GM13976 (cell line): ENCODE results near the gene ANKRD11.

Experiments
- DNase-seq: peaks from one replicate; pipeline ENCODE4 v3.0.0; 2012; ENCODE audit warnings: low spot score
- in situ Hi-C: fragments of 300-500 bp; cut with MboI; formaldehyde crosslinking; loops from one replicate; pipeline ENCODE4 v1.12.0; 2022; ENCODE audit warnings: low sequenced_read_pairs, mixed read lengths, inconsistent platforms; ENCODE audit not compliant: unreplicated experiment
- TF ChIP-seq, protein P1 (sequence below): IDR thresholded peaks from 2 replicates; pipeline ENCODE4 v1.5.1; 2012; ENCODE audit warnings: borderline replicate concordance, mild to moderate bottlenecking; ENCODE audit not compliant: insufficient read depth; ENCODE audit errors: extremely low read depth, missing control alignments, control extremely low read depth

ANKRD11 gene

GRCh38 chr16:89349947-89350633 lies 140.3 kb downstream of the ANKRD11 start:
- TF ChIP-seq, protein P1, sequence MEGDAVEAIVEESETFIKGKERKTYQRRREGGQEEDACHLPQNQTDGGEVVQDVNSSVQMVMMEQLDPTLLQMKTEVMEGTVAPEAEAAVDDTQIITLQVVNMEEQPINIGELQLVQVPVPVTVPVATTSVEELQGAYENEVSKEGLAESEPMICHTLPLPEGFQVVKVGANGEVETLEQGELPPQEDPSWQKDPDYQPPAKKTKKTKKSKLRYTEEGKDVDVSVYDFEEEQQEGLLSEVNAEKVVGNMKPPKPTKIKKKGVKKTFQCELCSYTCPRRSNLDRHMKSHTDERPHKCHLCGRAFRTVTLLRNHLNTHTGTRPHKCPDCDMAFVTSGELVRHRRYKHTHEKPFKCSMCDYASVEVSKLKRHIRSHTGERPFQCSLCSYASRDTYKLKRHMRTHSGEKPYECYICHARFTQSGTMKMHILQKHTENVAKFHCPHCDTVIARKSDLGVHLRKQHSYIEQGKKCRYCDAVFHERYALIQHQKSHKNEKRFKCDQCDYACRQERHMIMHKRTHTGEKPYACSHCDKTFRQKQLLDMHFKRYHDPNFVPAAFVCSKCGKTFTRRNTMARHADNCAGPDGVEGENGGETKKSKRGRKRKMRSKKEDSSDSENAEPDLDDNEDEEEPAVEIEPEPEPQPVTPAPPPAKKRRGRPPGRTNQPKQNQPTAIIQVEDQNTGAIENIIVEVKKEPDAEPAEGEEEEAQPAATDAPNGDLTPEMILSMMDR = no peak
- in situ Hi-C loops = no loop called here
- DNase-seq = no peak

DNA sequence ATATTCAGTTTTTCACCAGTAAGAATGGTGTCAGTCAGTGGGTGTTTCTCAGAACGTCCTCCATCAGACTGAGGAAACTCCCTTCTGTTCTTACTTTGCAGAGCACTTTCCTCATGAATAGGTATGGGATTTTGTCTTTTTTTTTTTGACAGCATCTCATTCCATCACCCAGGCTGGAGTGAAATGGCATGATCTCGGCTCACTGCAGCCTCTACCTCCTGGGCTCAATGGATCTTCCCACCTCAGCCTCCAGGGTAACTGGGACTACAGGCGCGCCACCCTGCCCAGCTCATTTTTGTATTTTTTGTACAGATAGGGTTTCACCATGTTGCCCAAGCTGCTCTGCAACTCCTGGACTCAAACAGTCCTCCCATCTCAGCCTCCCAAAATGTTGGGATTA lies 142.6 kb downstream of the ANKRD11 start:
- in situ Hi-C loops = no loop called here
- no peak for DNase-seq
- TF ChIP-seq, protein P1 = no peak

DNA sequence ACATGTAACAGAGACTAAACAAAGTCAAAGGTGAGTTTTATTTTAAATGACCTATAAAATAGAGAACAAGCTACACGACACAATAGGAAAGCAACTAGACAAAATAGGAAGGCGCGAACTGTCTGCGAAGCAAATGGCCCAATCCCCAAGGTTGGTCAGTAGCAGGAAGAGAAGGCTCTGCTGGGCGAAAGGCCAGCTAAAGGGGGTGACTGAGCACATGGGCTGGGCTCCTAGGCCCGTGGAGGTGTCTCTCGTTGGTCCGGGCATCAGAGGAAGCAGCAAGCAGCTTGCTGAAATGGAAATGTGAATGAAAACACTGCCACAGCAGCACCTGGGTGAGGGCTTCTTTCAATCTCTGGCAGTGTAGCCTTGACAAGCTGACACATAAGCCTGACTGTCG lies 143.5 kb downstream of the ANKRD11 start:
- TF ChIP-seq, protein P1 = no peak
- DNase-seq = no peak
- in situ Hi-C loops = no loop called here

DNA sequence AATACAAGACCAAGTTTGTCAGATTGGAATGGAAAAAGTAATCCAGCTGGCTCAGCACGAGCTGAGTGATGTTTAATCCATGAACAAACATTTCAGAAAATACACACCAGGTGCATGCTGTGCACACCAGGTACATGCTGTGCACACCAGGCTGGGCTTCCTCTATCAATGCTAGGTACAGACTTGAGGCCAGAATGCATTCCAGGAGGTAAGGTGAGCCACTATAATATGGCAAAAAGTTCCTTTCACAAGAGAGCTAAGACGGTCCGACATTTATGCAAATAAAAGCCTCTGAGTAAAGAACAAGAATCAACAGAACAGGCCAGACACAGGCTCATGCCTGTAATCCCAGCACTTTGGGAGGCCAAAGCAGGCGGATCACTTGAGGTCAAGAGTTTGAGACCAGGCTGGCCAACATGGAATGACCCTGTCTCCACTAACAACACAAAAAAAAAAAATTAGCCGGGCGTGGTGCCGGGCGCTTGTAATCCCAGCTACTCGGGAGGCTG lies 144.7 kb downstream of the ANKRD11 start:
- DNase-seq = no peak
- TF ChIP-seq, protein P1 = no peak

GRCh38 chr16:89344846-89345611 lies 145.3 kb downstream of the ANKRD11 start:
- DNase-seq = no peak
- in situ Hi-C loops = no loop called here
- TF ChIP-seq, protein P1 = no peak

More for the DNA sequence above, 144.7 kb downstream of the ANKRD11 start:
- in situ Hi-C loops = no loop called here

DNA sequence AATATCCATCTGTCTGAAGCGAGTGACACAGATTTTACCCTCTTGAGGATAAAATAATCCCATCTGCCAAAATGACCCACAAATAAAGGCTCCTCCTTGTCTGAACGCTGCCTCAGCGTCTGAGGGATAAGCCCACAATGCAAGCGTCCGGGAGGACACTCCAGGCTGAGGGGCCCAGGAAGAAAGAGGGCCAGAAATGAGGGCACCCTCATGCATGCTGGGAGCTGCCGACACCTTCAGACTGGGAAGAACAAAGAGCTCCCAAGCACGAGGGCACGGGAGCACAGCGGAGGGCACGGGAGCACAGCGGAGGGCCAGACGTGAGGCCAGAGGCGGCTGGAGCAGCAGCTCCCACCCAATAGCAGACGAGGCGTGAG lies 145.9 kb downstream of the ANKRD11 start:
- no peak for DNase-seq
- in situ Hi-C loops = no loop called here
- TF ChIP-seq, protein P1 = no peak
